Fibroblast of pulmonary artery (primary cell): ENCODE data around the gene HIVEP3.

Source experiments
- DNase-seq: peaks from one replicate; pipeline ENCODE4 v3.0.0-alpha.2; 2010; ENCODE audit warnings: low read depth
- H3K4me3 ChIP-seq: replicated peaks from 2 replicates; pipeline ENCODE4 v1.5.1; 2011; ENCODE audit warnings: low read depth, mild to moderate bottlenecking, control low read depth, low read length, moderate library complexity
- CTCF ChIP-seq: IDR thresholded peaks from 2 replicates; pipeline ENCODE4 v1.5.1; 2011; ENCODE audit warnings: mild to moderate bottlenecking, control low read depth, low read length, inconsistent platforms; ENCODE audit errors: missing control alignments

Gene HIVEP3

GRCh38 chr1:41769068-41769467 lies 149.7 kb downstream of the HIVEP3 start:
- no peak for DNase-seq
- H3K4me3 ChIP-seq, result no peak overlapping the region
- no peak for TF ChIP-seq CTCF

GRCh38 chr1:41768583-41768982 lies 150.1 kb downstream of the HIVEP3 start:
- DNase-seq, result no peak
- no peak overlapping the region for H3K4me3 ChIP-seq
- no peak for TF ChIP-seq CTCF

- peak; percentile 48 for DNase-seq
- no peak overlapping the region for H3K4me3 ChIP-seq
- no peak for TF ChIP-seq CTCF
Observed at GRCh38 chr1:41767534-41768525, 150.9 kb downstream of the HIVEP3 start.

- no peak for DNase-seq
- no peak overlapping the region for H3K4me3 ChIP-seq
Observed at GRCh38 chr1:41766546-41766945, 152.2 kb downstream of the HIVEP3 start.

GRCh38 chr1:41766041-41766440 lies 152.7 kb downstream of the HIVEP3 start:
- no peak for TF ChIP-seq CTCF
- DNase-seq, result no peak
- H3K4me3 ChIP-seq, result no peak overlapping the region

More at GRCh38 chr1:41766546-41766945, 152.2 kb downstream of the HIVEP3 start:
- no peak for TF ChIP-seq CTCF

GRCh38 chr1:41765152-41765551 lies 153.6 kb downstream of the HIVEP3 start:
- H3K4me3 ChIP-seq, result no peak overlapping the region
- TF ChIP-seq CTCF, result no peak
- no peak for DNase-seq
